Progenitor cell of endocrine pancreas (in vitro differentiated cells): ENCODE results near the gene SMIM22. TPM values are rescaled to one million over a fixed set of nuclear protein-coding genes. Genes with fewer than 3 reads are reported as not detected.

ENCODE experiments used
- DNase-seq: peaks from one replicate; pipeline ENCODE4 v3.0.0; 2021; ENCODE audit warnings: low spot score; ENCODE audit not compliant: unreplicated experiment
- H3K27ac Mint-ChIP-seq: 2 replicates; pipeline ENCODE4 v1.8.0; 2021; ENCODE audit warnings: mild to moderate bottlenecking, moderate library complexity, mixed read lengths
- H3K27me3 Mint-ChIP-seq: 2 replicates; pipeline ENCODE4 v1.8.0; 2021; ENCODE audit warnings: mixed read lengths
- H3K36me3 Mint-ChIP-seq: 2 replicates; pipeline ENCODE4 v1.8.0; 2022; ENCODE audit warnings: mixed read lengths; ENCODE audit not compliant: insufficient read depth
- H3K4me1 Mint-ChIP-seq: 2 replicates; pipeline ENCODE4 v1.8.0; 2021; ENCODE audit warnings: low read depth, mixed read lengths
- H3K4me3 Mint-ChIP-seq: 2 replicates; pipeline ENCODE4 v1.8.0; 2021; ENCODE audit warnings: low read depth, mild to moderate bottlenecking, moderate library complexity, mixed read lengths
- H3K9me3 Mint-ChIP-seq: 2 replicates; pipeline ENCODE4 v1.8.0; 2021; ENCODE audit warnings: low read depth, mixed read lengths
- total RNA-seq: library from RNA; stranded (reverse); gene quantifications from 2 replicates; pipeline ENCODE4 v1.2.1, GENCODE V29; 2021
- TF ChIP-seq, protein P1 (sequence below): fragments of 200-600 bp; sonication (generic); IDR thresholded peaks from one replicate; pipeline ENCODE4 v1.5.0; 2021; ENCODE audit warnings: antibody characterized with exemption, mild to moderate bottlenecking; ENCODE audit not compliant: unreplicated experiment

The SMIM22 gene
- total RNA-seq, 1 donor from 2014 or later, result not detected

DNA sequence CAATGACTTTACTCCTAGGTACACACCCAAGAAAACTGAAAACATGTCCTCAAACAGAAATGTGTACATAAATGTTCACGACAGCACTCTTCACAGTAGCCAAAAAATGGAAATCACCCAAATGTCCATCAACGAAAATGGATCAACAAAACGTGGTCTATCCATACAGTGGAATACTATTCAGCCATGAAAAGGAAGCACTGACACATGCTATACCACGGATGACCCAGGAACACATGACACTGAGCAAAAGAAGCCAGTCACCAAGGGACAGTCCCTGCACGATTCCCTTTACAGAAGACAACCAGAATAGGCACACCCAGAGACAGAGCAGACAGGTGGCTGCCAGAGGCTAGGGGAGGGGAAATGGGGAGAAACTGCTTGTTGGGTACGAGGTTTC lies 39.5 kb upstream of the SMIM22 start:
- H3K9me3 Mint-ChIP-seq, result peaks cover 3% of the 10 kb centered on the region
- no peaks in the 10 kb centered on the region for H3K27me3 Mint-ChIP-seq
- H3K4me1 Mint-ChIP-seq, result no peaks in the 10 kb centered on the region
- DNase-seq, result no peak
- no peak overlapping the region for H3K27ac Mint-ChIP-seq
- TF ChIP-seq, protein P1, sequence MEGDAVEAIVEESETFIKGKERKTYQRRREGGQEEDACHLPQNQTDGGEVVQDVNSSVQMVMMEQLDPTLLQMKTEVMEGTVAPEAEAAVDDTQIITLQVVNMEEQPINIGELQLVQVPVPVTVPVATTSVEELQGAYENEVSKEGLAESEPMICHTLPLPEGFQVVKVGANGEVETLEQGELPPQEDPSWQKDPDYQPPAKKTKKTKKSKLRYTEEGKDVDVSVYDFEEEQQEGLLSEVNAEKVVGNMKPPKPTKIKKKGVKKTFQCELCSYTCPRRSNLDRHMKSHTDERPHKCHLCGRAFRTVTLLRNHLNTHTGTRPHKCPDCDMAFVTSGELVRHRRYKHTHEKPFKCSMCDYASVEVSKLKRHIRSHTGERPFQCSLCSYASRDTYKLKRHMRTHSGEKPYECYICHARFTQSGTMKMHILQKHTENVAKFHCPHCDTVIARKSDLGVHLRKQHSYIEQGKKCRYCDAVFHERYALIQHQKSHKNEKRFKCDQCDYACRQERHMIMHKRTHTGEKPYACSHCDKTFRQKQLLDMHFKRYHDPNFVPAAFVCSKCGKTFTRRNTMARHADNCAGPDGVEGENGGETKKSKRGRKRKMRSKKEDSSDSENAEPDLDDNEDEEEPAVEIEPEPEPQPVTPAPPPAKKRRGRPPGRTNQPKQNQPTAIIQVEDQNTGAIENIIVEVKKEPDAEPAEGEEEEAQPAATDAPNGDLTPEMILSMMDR, result no peak
- no peak overlapping the region for H3K4me3 Mint-ChIP-seq
- peaks cover 30% of the 10 kb centered on the region for H3K36me3 Mint-ChIP-seq

DNA sequence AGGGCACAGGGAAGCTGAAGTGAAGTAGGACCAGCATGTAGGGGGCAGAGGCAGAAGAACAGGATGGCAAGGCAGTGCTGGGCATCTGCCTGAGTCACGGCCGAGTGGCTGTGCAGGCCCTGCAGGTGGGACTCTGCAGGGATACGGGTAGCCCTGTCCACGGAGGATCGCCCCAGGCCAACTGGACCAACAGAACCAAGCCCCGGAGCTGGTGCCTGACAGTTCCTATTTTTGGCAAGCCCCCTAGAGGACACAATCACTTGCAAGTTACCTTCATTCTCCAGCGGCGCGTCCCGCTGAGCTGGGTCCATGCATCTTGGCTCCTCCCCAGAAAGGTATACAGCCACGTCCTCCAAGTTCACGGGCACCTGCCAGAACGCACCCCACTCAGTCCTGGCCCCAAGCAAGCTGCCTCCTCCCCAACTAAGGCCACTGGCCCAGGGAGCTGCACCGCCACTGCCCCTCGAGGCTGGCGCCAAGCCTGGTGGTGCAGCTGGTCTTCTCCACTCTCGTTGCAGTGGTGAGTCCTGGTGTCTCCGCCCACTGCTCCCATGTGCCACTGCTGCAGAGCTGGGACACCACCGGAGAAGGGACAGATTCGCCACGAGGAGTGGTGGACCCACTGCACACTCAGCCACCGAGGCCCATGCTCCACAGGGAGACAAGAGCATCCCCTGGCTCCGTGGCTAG lies 34.8 kb upstream of the SMIM22 start:
- no peak for DNase-seq
- Mint-ChIP-seq H3K4me1 (no peaks in the 10 kb centered on the region), H3K27me3 (no peaks in the 10 kb centered on the region), H3K27ac (no peak overlapping the region), H3K9me3 (peaks cover 3% of the 10 kb centered on the region), H3K36me3 (peaks cover 21% of the 10 kb centered on the region), H3K4me3 (no peak overlapping the region)
- TF ChIP-seq, protein P1, result no peak

DNA sequence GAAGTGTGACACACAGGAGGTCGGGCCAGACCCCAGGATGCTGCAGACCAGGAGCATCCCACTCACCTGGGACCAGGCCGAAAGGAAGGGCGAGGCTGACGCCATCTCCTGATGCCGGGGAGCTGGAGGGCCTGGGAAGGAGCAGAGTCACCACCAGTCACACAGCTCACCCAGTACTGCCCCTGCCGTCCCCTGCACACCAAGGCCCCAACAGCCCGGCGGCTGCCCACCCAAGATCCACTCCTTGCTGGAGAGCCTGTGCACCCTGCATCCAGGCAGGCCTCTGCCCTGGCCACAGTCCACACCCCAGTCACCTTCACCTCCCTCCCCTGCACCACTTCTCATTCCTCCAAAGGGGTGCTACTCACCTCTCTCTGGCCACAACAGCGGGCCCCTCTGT lies 33.0 kb upstream of the SMIM22 start:
- no peaks in the 10 kb centered on the region for H3K9me3 Mint-ChIP-seq
- TF ChIP-seq, protein P1, result no peak
- no peak for DNase-seq
- no peaks in the 10 kb centered on the region for H3K27me3 Mint-ChIP-seq
- H3K36me3 Mint-ChIP-seq, result peaks cover 10% of the 10 kb centered on the region
- H3K27ac Mint-ChIP-seq, result no peak overlapping the region
- peaks cover 8% of the 10 kb centered on the region for H3K4me1 Mint-ChIP-seq
- no peak overlapping the region for H3K4me3 Mint-ChIP-seq

DNA sequence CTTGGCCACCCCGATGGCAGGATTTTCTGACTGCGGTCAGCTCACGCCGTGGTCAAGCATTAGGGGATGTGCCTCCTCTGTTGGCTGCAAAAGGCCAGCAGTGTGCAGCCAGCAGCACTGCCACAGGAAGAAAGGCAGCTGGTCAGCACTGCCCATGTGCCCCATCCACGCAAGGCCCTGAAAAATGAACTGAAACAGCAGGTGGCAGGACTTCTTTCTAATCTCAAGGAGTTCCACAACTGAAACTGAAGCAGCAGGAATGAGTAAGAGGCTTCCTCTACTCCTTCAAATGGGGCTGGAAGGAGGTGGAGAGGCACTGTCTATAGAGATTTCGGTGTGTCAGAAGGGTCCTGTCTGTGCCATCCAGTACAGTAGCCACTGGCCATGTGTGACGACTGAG lies 31.4 kb upstream of the SMIM22 start:
- no peaks in the 10 kb centered on the region for H3K27me3 Mint-ChIP-seq
- peaks cover 13% of the 10 kb centered on the region for H3K4me1 Mint-ChIP-seq
- H3K9me3 Mint-ChIP-seq, result no peaks in the 10 kb centered on the region
- TF ChIP-seq, protein P1, result no peak
- DNase-seq, result no peak
- no peak overlapping the region for H3K27ac Mint-ChIP-seq
- H3K4me3 Mint-ChIP-seq, result peak overlapping the region; percentile 31
- H3K36me3 Mint-ChIP-seq, result peaks cover 5% of the 10 kb centered on the region

DNA sequence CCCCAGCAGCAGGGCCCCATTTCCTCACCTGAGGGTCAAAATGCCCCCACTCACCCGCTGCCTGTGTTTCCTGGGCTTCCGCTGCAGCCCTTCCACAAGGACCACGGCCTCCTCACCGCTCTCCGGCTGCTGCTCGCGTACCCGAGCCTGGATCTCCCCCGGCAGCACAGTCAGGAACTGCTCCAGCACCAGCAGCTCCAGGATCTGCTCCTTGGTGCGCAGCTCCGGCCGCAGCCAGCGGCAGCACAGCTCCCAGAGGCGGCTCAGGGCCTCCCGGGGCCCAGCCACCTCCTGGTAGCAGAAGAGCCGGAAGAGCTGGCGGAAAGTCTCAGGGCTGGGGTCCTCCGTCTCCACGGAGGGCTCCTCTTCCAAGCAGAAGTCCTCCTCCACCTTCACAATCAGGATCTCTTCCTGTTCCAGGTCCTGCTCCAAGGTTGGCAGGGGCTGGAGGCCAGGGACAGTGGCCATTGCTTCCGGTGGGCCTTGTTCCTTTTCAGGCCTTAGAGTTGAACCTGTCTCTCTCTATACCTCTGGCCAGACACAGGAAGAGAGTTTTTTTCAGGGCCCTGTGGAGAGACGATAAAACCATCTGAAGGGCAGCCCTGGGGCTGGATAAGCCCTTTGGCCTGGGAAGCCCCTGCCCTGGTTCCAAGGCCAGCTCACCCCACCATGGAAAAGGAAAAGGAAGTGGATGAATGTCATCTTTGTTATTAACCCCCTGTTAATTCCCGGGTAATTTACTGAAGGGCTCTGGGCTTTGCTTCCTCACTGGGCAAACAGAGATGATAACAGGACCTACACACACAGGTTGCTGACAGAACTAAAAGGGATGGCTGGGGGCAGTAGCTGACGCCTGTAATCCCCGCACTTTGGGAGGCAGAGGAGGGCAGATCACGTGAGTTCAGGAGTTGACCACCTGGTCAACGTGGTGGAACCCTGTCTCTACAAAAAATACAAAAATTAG lies 29.4 kb upstream of the SMIM22 start:
- Mint-ChIP-seq H3K27ac (peak overlapping the region; percentile 88), H3K36me3 (peaks cover 1% of the 10 kb centered on the region), H3K9me3 (no peaks in the 10 kb centered on the region), H3K27me3 (no peaks in the 10 kb centered on the region), H3K4me3 (peak overlapping the region; percentile 83), H3K4me1 (peaks cover 15% of the 10 kb centered on the region)
- TF ChIP-seq, protein P1, result no peak
- DNase-seq, result no peak
